ENCODE results near the gene ADAMTSL3. TPM values are rescaled to one million over a fixed set of nuclear protein-coding genes. Genes with fewer than 3 reads are reported as not detected.

The ADAMTSL3 gene
- total and polyA plus RNA-seq, 11 donors = 1.3 to 13.2 (median 7.3) TPM

DNA sequence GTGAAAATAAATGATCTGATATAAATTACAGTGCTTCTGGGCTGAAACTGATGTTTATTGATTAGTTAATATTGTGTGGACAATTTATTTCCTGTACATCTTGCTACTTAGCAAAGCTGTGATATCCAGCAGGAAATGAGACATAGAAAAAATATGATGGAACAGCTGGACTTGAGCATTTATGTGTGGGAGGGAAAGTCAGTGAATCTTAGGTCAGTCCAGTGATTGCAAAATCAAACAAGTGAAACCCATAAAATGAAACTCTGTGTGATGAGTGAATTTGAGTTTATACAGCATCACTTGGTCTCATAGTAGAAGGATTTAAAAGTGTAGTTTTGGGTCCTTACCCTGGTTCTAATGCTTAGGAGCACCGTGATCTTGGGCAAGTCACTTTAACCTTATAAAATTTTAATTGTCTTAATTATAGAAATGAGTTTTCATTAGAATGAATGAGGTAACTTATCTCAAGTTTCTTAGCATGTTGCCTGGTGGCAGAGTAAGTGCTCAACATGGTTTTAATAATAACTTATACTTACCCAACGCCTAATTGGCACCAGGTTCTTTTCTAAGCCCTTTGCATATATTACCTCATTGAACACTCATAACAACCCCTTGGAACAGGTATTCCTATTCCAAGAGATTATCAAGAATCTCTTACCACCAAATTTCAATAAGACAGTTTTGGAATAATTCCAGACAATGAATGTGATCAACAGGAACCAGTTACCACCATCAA lies 194.6 kb downstream of the ADAMTSL3 start:
- ATAC-seq (peak; percentile 43 to 62 (median 52)), DNase-seq (no peak)
- WGBS, 4 donors = 58 to 78% (median 69%) methylated on average over 2 of the region's 2 CpGs
- Histone ChIP-seq H3K36me3 (no peaks in the 10 kb centered on the region), H3K9me3 (no peaks in the 10 kb centered on the region), H3K4me3 (no peak overlapping the region), H3K27ac (peak overlapping the region in 10 of 12 donors; percentile 26 to 75 (median 62)), H3K27me3 (no peaks in the 10 kb centered on the region), H3K4me1 (peaks cover 0 to 73% (median 20%) of the 10 kb centered on the region in 12 donors)
- TF ChIP-seq POLR2A (IDR thresholded peaks at IDR 0.05) = no peak
- TF ChIP-seq, protein P1, sequence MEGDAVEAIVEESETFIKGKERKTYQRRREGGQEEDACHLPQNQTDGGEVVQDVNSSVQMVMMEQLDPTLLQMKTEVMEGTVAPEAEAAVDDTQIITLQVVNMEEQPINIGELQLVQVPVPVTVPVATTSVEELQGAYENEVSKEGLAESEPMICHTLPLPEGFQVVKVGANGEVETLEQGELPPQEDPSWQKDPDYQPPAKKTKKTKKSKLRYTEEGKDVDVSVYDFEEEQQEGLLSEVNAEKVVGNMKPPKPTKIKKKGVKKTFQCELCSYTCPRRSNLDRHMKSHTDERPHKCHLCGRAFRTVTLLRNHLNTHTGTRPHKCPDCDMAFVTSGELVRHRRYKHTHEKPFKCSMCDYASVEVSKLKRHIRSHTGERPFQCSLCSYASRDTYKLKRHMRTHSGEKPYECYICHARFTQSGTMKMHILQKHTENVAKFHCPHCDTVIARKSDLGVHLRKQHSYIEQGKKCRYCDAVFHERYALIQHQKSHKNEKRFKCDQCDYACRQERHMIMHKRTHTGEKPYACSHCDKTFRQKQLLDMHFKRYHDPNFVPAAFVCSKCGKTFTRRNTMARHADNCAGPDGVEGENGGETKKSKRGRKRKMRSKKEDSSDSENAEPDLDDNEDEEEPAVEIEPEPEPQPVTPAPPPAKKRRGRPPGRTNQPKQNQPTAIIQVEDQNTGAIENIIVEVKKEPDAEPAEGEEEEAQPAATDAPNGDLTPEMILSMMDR (IDR thresholded peaks at IDR 0.05) = no peak
- intact Hi-C loops (cut with DNase I) = loop anchor here in 4 of 10 donors (2.0 to 10.0 kb wide), 3 partner anchors 20 to 194 kb away; partner anchors contain the start of gene ADAMTSL3 (in 2 of the 4)

DNA sequence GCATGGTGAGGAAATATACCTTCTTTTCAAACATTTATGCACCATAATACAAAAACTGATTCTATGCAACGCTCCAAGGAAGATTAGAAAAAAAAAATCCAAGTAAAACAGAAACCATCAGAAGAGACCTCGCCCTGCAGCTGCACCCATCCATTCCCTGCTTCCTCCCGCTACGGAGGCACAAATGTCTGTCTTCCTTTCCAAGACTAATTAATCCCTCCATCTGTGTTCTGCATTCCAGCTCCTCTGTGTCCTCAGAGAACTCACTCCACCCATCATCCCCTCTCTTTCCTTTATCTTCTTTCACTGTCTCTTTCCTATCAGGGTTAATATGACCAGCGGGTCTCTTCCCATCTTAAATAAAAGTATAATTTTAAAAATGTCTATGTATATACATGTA lies 196.1 kb downstream of the ADAMTSL3 start:
- Histone ChIP-seq H3K9me3 (no peaks in the 10 kb centered on the region), H3K36me3 (no peaks in the 10 kb centered on the region), H3K4me1 (peaks cover 0 to 64% (median 17%) of the 10 kb centered on the region in 12 donors), H3K27me3 (no peaks in the 10 kb centered on the region), H3K27ac (peak overlapping the region in 8 of 12 donors; percentile 7 to 75 (median 58)), H3K4me3 (no peak overlapping the region)
- intact Hi-C loops (cut with DNase I) = loop anchor here in 2 of 10 donors (5.0 to 10.0 kb wide), 2 partner anchors 103 to 125 kb away; no protein-coding TSS in a partner anchor
- no peak for TF ChIP-seq POLR2A (IDR thresholded peaks at IDR 0.05)
- TF ChIP-seq, protein P1 (IDR thresholded peaks at IDR 0.05) = no peak
- DNase-seq (no peak), ATAC-seq (peak in 1 of 4 donors; percentile 52)
- 45 to 57% (median 49%) methylated on average over 5 of the region's 5 CpGs for WGBS, 4 donors

DNA sequence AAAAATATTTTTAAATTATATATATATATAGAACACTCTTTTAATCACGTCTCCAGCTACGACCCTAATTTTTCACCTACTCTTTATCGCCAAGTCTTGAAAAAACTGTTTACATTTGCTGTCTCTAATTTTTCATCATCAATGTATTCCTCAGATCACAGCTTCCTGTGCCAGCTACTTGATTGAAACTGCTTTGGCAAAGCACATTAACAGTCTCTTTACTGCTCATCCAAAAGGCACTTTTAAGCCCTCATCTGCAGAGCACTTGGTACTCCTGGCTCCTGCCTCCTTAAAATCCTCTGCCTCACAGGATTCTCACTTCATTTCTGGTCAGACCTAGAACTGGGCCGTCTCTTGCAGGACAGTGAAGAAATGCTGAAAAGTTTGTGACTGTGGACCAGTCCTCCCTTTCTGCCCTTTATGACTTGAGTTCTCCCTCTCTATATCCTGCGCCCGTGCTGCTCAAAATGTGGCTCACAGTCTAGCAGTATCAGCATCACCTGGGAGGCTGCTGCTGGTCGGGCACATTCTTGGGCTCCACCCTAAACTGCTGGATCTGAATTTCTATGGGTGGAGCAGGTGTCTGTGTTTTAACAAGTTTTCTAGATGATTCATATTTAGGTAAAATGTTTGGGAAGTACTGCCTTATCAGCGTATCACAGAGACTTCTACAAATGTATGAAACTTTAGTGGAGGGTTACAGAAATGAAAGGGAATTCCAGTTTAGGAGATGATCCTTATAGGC lies 196.8 kb downstream of the ADAMTSL3 start:
- H3K4me3 ChIP-seq = no peak overlapping the region
- no peak for ATAC-seq
- intact Hi-C loops (cut with DNase I) = loop anchor here in 2 of 10 donors (5.0 to 10.0 kb wide), 2 partner anchors 103 to 124 kb away; no protein-coding TSS in a partner anchor
- DNase-seq = no peak
- H3K36me3 ChIP-seq = no peaks in the 10 kb centered on the region
- H3K27me3 ChIP-seq = no peaks in the 10 kb centered on the region
- WGBS, 4 donors = 71 to 79% (median 77%) methylated on average over 8 of the region's 8 CpGs
- peaks cover 0 to 65% (median 20%) of the 10 kb centered on the region in 12 donors for H3K4me1 ChIP-seq
- TF ChIP-seq, protein P1 (IDR thresholded peaks at IDR 0.05) = no peak
- TF ChIP-seq POLR2A (IDR thresholded peaks at IDR 0.05) = no peak
- no peaks in the 10 kb centered on the region for H3K9me3 ChIP-seq
- H3K27ac ChIP-seq = peak overlapping the region in 9 of 12 donors; percentile 3 to 75 (median 40)

DNA sequence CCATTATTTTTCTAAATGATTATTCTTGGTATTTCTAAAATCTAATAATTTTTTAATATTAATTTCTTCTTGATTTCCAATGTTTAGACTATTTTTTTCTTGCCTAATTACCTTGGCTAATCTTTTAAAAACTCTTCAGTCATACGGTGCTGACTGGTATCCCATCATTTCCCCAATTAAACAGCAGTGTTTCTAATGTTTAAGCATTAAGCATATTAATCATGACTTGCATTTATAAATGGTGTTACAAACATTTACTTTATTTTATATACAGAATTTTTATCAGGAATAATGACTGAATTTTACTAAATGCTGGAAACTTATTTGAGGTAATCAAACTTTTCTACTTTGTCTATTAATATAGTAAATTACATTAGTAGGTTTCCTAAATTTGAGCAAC lies 199.3 kb downstream of the ADAMTSL3 start:
- TF ChIP-seq, protein P1 (IDR thresholded peaks at IDR 0.05) = no peak
- TF ChIP-seq POLR2A (IDR thresholded peaks at IDR 0.05) = no peak
- intact Hi-C loops (cut with DNase I) = loop anchor here in 2 of 10 donors (5.0 to 10.0 kb wide), 2 partner anchors 106 to 122 kb away; no protein-coding TSS in a partner anchor
- 85 to 94% (median 93%) methylated on average over 1 of the region's 1 CpG for WGBS, 4 donors

More for the DNA sequence above, 199.3 kb downstream of the ADAMTSL3 start:
- Histone ChIP-seq H3K27ac (no peak overlapping the region), H3K27me3 (no peaks in the 10 kb centered on the region), H3K9me3 (no peaks in the 10 kb centered on the region), H3K36me3 (no peaks in the 10 kb centered on the region), H3K4me1 (peaks cover 0 to 47% (median 22%) of the 10 kb centered on the region in 12 donors), H3K4me3 (no peak overlapping the region)
- DNase-seq = no peak
- no peak for ATAC-seq

Data from heart left ventricle (tissue), 16 donors.